ENCODE data around the gene HSPB9.
"Not testable (repeated sequence)": the region's sequence is repeated elsewhere in the genome, so short reads cannot be mapped to it uniquely, and the experiment has no call there.

GRCh38 chr17:42143138-42143537 lies 20.5 kb downstream of the HSPB9 start:
- not testable (repeated sequence) for TF ChIP-seq EZH2 (IDR thresholded peaks at IDR 0.05; ENCODE audit: insufficient read depth, poor library complexity, severe bottlenecking); EZH2phosphoT487 (IDR thresholded peaks at IDR 0.05; ENCODE audit: insufficient read depth, low read depth)
